Testis (tissue), 3 donors: ENCODE measurements around the gene PLSCR1. TPM values are rescaled to one million over a fixed set of nuclear protein-coding genes. Genes with fewer than 3 reads are reported as not detected.

Source experiments
- DNase-seq: peaks from one replicate; pipeline ENCODE4 v3.0.0-alpha.2; 2019
- H3K27ac ChIP-seq, 2 donors: fragments of 200-600 bp; sonication (generic); one replicate each; pipeline ENCODE4 v1.5.1; 2019
- H3K27me3 ChIP-seq: fragments of 200-600 bp; sonication (generic); one replicate; pipeline ENCODE4 v1.5.1; 2019
- H3K36me3 ChIP-seq: fragments of 200-600 bp; sonication (generic); one replicate; pipeline ENCODE4 v1.5.1; 2017; ENCODE audit warnings: low read depth; ENCODE audit errors: missing control alignments
- H3K4me1 ChIP-seq: fragments of 200-600 bp; sonication (generic); one replicate; pipeline ENCODE4 v1.5.1; 2019
- H3K4me3 ChIP-seq, 2 donors: fragments of 200-600 bp; sonication (generic); one replicate each; pipeline ENCODE4 v1.5.1; 2017 to 2019
- H3K9me3 ChIP-seq: fragments of 200-600 bp; sonication (generic); one replicate; pipeline ENCODE4 v1.5.1; 2017
- CTCF ChIP-seq, 3 experiments: fragments of 450-650 bp in 2 of 3; fragments of 200-600 bp in 1 of 3; sonication (generic) in 1 of 3; IDR thresholded peaks; one replicate each; pipeline ENCODE4 v1.5.1; 2016 to 2019; ENCODE audit warnings: antibody characterized with exemption in 3 of 3, mild to moderate bottlenecking in 2 of 3, moderate library complexity in 1 of 3
- POLR2A ChIP-seq: fragments of 450-650 bp; IDR thresholded peaks from one replicate; pipeline ENCODE4 v1.6.1; 2017; ENCODE audit warnings: antibody characterized with exemption, mild to moderate bottlenecking, moderate library complexity
- WGBS, 2 donors: methylation state at CpG; one replicate each; pipeline ENCODE4 v1.1.5; 2018; 5-methylcytosine and 5-hydroxymethylcytosine counted together
- intact Hi-C: fragments of 100-400 bp; cut with DNase I; formaldehyde crosslinking; loops from one replicate; pipeline ENCODE4 v1.15.1; 2023; ENCODE audit warnings: low total_unique reads
- polyA plus RNA-seq: library from polyadenylated mRNA; stranded (reverse); fragments of 350-450 nt; fragmentation: Illumina TruSeq; extraction: RNeasy Lipid Tissue Mini Kit (QIAGEN cat#74804); gene quantifications from one replicate; pipeline ENCODE4 v1.2.3, GENCODE V29; 2014; ENCODE audit warnings: low read depth, low replicate concordance; ENCODE audit not compliant: insufficient read depth
- total RNA-seq, 2 donors: library from RNA; depleted of rRNA; stranded (reverse); fragments of >200 nt; gene quantifications; one replicate each; pipeline ENCODE4 v1.2.3, GENCODE V29; 2016

Gene PLSCR1
- total and polyA plus RNA-seq, 3 donors from 2014 or later: 32.1 to 83.4 (median 46.9) TPM

- 88 to 90% methylated on average over 7 of the region's 7 CpGs for WGBS, 2 donors
- intact Hi-C loops: no loop called here
- Histone ChIP-seq H3K27ac (no peak overlapping the region), H3K27me3 (no peaks in the 10 kb centered on the region), H3K4me3 (no peak overlapping the region), H3K9me3 (no peaks in the 10 kb centered on the region), H3K4me1 (no peaks in the 10 kb centered on the region), H3K36me3 (no peaks in the 10 kb centered on the region)
- TF ChIP-seq CTCF (IDR thresholded peaks at IDR 0.05) (no peak), POLR2A (no peak)
- DNase-seq: no peak
Measured at GRCh38 chr3:146554151-146554760, 9.8 kb upstream of the PLSCR1 start.

DNA sequence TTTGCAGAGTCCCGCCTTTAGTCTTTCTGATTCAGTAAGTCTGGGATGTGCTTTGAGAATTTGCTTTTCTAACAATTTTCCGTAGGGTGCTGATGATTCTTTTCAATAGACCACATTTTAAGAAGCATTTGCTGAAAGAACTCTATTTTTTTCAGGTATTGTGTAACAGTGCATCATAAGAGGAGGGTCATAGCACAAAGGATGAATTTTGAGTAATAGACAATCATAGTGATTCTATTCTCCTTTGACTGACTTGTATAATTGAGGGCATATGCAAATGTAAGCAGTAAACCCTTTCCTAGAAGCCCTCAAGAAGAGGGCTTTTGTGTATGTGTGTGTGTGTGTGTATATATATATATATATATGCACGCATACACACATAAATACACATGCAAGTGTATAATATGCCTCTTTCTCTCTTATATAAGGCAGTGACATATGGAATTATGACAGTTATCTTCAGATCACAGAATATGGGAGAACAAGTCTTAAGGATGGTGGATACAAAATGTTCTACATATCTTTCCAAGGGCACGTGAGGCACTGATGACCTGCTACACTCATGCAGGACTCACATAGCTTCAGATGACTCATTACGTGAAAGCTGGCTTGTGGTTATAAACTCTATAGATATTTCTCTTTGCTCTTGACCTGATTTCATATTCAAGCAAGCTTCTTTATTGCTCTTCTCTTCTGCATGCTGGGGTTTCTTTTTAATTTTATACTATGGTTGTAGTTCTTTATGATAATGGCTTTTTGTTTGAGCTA, 6.5 kb upstream of the PLSCR1 start:
- H3K4me3 ChIP-seq: no peak overlapping the region

DNA sequence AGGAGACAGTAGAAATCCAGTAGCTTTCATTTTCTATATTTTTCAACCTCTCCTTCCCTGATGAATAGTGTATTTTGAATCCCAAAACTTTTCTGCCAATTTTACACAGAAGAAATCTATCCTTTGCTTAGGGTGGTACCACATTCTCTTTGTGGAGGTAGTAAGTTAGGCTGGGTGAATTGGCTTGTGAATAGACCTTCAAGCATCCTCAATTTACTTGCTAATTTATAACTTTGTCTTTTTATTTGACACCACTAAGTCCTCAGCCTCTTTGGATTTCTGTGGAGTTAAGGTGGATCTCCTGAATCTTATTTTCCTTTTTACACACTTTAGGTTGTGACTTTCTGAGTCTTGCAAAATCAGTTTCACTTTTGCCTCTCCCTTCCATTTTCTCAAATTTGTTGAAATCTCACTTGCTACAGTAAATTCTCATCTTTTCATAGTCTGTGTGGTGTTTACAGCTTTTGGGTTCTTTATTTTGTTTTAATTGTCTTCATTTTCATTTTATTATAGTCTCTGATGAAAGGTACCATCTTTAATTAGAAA, 5.7 kb upstream of the PLSCR1 start:
- TF ChIP-seq POLR2A (no peak), CTCF (IDR thresholded peaks at IDR 0.05) (no peak)
- H3K4me1 ChIP-seq: no peaks in the 10 kb centered on the region
- H3K9me3 ChIP-seq: no peaks in the 10 kb centered on the region
- H3K27me3 ChIP-seq: no peaks in the 10 kb centered on the region
- H3K4me3 ChIP-seq: no peak overlapping the region
- H3K27ac ChIP-seq: no peak overlapping the region
- H3K36me3 ChIP-seq: no peaks in the 10 kb centered on the region
- DNase-seq: no peak
- intact Hi-C loops: no loop called here

More for the DNA sequence above, 6.5 kb upstream of the PLSCR1 start:
- no peaks in the 10 kb centered on the region for H3K36me3 ChIP-seq
- no peaks in the 10 kb centered on the region for H3K27me3 ChIP-seq
- intact Hi-C loops: no loop called here
- no peaks in the 10 kb centered on the region for H3K9me3 ChIP-seq
- H3K27ac ChIP-seq: no peak overlapping the region
- no peak for TF ChIP-seq CTCF (IDR thresholded peaks at IDR 0.05)
- no peak for TF ChIP-seq POLR2A
- WGBS, 2 donors: 83 to 84% methylated on average over 5 of the region's 5 CpGs
- DNase-seq: no peak
- no peaks in the 10 kb centered on the region for H3K4me1 ChIP-seq

GRCh38 chr3:146547235-146547835, 2.9 kb upstream of the PLSCR1 start:
- H3K27ac ChIP-seq: no peak overlapping the region
- H3K9me3 ChIP-seq: no peaks in the 10 kb centered on the region
- no peak overlapping the region for H3K4me3 ChIP-seq
- H3K27me3 ChIP-seq: no peaks in the 10 kb centered on the region
- H3K36me3 ChIP-seq: no peaks in the 10 kb centered on the region
- TF ChIP-seq CTCF (IDR thresholded peaks at IDR 0.05) (no peak), POLR2A (no peak)
- DNase-seq: no peak
- H3K4me1 ChIP-seq: peaks cover 7% of the 10 kb centered on the region
- intact Hi-C loops: no loop called here
